Endothelial cell of umbilical vein (primary cell): Measurements from ENCODE around the gene LSR. TPM values are rescaled to one million over a fixed set of nuclear protein-coding genes. Genes with fewer than 3 reads are reported as not detected.

Experiments
- BruUV-seq: library from RNA; stranded (reverse); fragments of 400-500 nt; replicated peaks from 2 replicates; lab custom pipeline; 2021; lab: Mats Ljungman, UMichigan
- CTCF ChIA-PET: fragments of 300-600, 350-600 bp; sonication (Branson Sonifier 250); formaldehyde crosslinking; loops from one replicate; lab custom pipeline; 2021; ENCODE audit warnings: antibody characterized with exemption, inconsistent platforms; lab: Charles Lee
- POLR2A ChIA-PET: fragments of 300-600, 350-600 bp; sonication (Branson Sonifier 250); formaldehyde crosslinking; loops from one replicate; lab custom pipeline; 2021; ENCODE audit warnings: antibody characterized with exemption, inconsistent platforms; lab: Charles Lee
- DNase-seq: peaks from one replicate; pipeline ENCODE4 v3.0.0-alpha.2; 2011; ENCODE audit warnings: low read depth, low spot score
- FAIRE-seq: peaks from 2 replicates; lab custom pipeline; 2011; peaks lifted over from hg19 to GRCh38; lab: Jason Lieb, UNC
- H2AFZ ChIP-seq: 2 replicates; pipeline ENCODE4 v1.6.0; 2012; ENCODE audit warnings: low read depth, low read length, control low read depth, inconsistent platforms
- H3K27ac ChIP-seq: 2 replicates; pipeline ENCODE4 v1.5.1; 2011; ENCODE audit warnings: low read depth, mild to moderate bottlenecking, control low read depth, low read length, moderate library complexity; ENCODE audit not compliant: insufficient read depth
- H3K27me3 ChIP-seq, 2 experiments: 2 replicates each; pipeline versions ENCODE4 v1.6.0 to v1.6.1; 2011; ENCODE audit warnings: low read length in 2 of 2, mixed read lengths in 1 of 2; ENCODE audit not compliant: control insufficient read depth in 2 of 2, insufficient read depth in 2 of 2
- H3K36me3 ChIP-seq, 2 experiments: 2 replicates in 1 of 2; 3 replicates in 1 of 2; pipeline ENCODE4 v1.5.1; 2011; ENCODE audit warnings: low read length in 2 of 2, mild to moderate bottlenecking in 1 of 2, moderate library complexity in 1 of 2; ENCODE audit not compliant: control insufficient read depth in 2 of 2, insufficient read depth in 2 of 2; ENCODE audit errors: extremely low read depth in 1 of 2
- H3K4me1 ChIP-seq: 3 replicates; pipeline ENCODE4 v1.5.1; 2011; ENCODE audit warnings: mild to moderate bottlenecking, low read length; ENCODE audit not compliant: control insufficient read depth, insufficient read depth; ENCODE audit errors: extremely low read depth
- H3K4me2 ChIP-seq: 2 replicates; pipeline ENCODE4 v1.6.1; 2011; ENCODE audit warnings: low read length, control low read depth, mixed read lengths; ENCODE audit not compliant: insufficient read depth
- H3K4me3 ChIP-seq, 3 experiments: fragments of 200-600 bp in 1 of 3; sonication (generic), shearing (Covaris generic) in 1 of 3; replicated peaks in 1 of 3; 2 replicates each; pipeline ENCODE4 v1.5.1; 2011 to 2016; ENCODE audit warnings: control low read depth in 3 of 3, low read length in 3 of 3, mild to moderate bottlenecking in 2 of 3, inconsistent platforms in 1 of 3, low read depth in 1 of 3, moderate library complexity in 1 of 3; ENCODE audit not compliant: insufficient read depth in 1 of 3
- H3K79me2 ChIP-seq: 2 replicates; pipeline ENCODE4 v1.6.0; 2012; ENCODE audit warnings: low read length, inconsistent platforms; ENCODE audit not compliant: control insufficient read depth, insufficient read depth
- H3K9ac ChIP-seq: replicated peaks from 2 replicates; pipeline ENCODE3; 2011; ENCODE audit warnings: low read length, control low read depth; ENCODE audit not compliant: insufficient read depth; ENCODE audit errors: extremely low read depth
- H3K9me1 ChIP-seq: replicated peaks from 3 replicates; pipeline ENCODE4 v1.6.0; 2011; ENCODE audit warnings: mild to moderate bottlenecking, low read length; ENCODE audit not compliant: control insufficient read depth, insufficient read depth; ENCODE audit errors: extremely low read depth
- H3K9me3 ChIP-seq: replicated peaks from 2 replicates; pipeline ENCODE4 v1.5.1; 2012; ENCODE audit warnings: low read length, inconsistent platforms; ENCODE audit not compliant: control insufficient read depth, insufficient read depth
- H4K20me1 ChIP-seq: replicated peaks from 2 replicates; pipeline ENCODE3; 2011; ENCODE audit warnings: mild to moderate bottlenecking, low read length; ENCODE audit not compliant: control insufficient read depth, insufficient read depth; ENCODE audit errors: extremely low read depth
- CTCF ChIP-seq, 2 donors: IDR thresholded peaks; 1 replicate in 1 of 2; 2 replicates in 1 of 2; pipeline ENCODE4 v1.5.1; 2011; ENCODE audit warnings: low read length in 2 of 2, mild to moderate bottlenecking in 2 of 2, moderate library complexity in 2 of 2, control low read depth in 1 of 2, inconsistent platforms in 1 of 2, low read depth in 1 of 2; ENCODE audit not compliant: insufficient read depth in 1 of 2; ENCODE audit errors: extremely low read depth in 1 of 2
- EZH2 ChIP-seq: IDR thresholded peaks from 2 replicates; pipeline ENCODE4 v1.6.1; 2012; ENCODE audit warnings: borderline replicate concordance, low read depth, mild to moderate bottlenecking, moderate library complexity, low read length, inconsistent platforms; ENCODE audit not compliant: severe bottlenecking
- FOS ChIP-seq: IDR thresholded peaks from 2 replicates; pipeline ENCODE4 v1.6.1; 2011; ENCODE audit warnings: mild to moderate bottlenecking, low read length, moderate library complexity, borderline replicate concordance; ENCODE audit not compliant: insufficient read depth
- GATA2 ChIP-seq: IDR thresholded peaks from 2 replicates; pipeline ENCODE4 v1.7.0; 2011; ENCODE audit warnings: low read depth, mild to moderate bottlenecking, moderate library complexity, mixed read lengths, low read length; ENCODE audit not compliant: insufficient read length, insufficient read depth
- JUN ChIP-seq: IDR thresholded peaks from 2 replicates; pipeline ENCODE4 v1.6.1; 2011; ENCODE audit warnings: borderline replicate concordance, low read depth; ENCODE audit not compliant: insufficient read length, insufficient read depth
- MAX ChIP-seq: IDR thresholded peaks from 2 replicates; pipeline ENCODE4 v1.6.1; 2011; ENCODE audit not compliant: insufficient read depth, insufficient read length
- MYC ChIP-seq: IDR thresholded peaks from one replicate; pipeline ENCODE4 v1.6.1; 2011; ENCODE audit warnings: mild to moderate bottlenecking, low read depth, low read length
- POLR2A ChIP-seq: IDR thresholded peaks from 2 replicates; pipeline ENCODE4 v1.6.1; 2012; ENCODE audit warnings: low read depth, mild to moderate bottlenecking, control low read depth, low read length
- POLR2AphosphoS5 ChIP-seq: IDR thresholded peaks from 2 replicates; pipeline ENCODE4 v1.6.1; 2012; ENCODE audit warnings: low read depth, mild to moderate bottlenecking, control low read depth, low read length, moderate library complexity; ENCODE audit not compliant: insufficient read depth
- dilution Hi-C: fragments of 300-500 bp; cut with MboI; formaldehyde crosslinking; loops from one replicate; pipeline ENCODE4 v1.15.0; 2019; ENCODE audit warnings: low sequenced_read_pairs; ENCODE audit not compliant: extremely low pct_ligation_motif_present
- intact Hi-C: fragments of 100-400 bp; cut with micrococcal nuclease; formaldehyde crosslinking; loops from one replicate; pipeline ENCODE4 v1.10.0; 2022
- polyA plus RNA-seq, 4 experiments: library from polyadenylated mRNA; depleted of rRNA in 3 of 4; stranded (reverse) in 3 of 4; unstranded in 1 of 4; fragments of >200 nt; gene quantifications; 2 replicates each; pipeline versions ENCODE4 v1.2.1 to v1.2.3, GENCODE V29; 2011 to 2012; ENCODE audit warnings: missing spikeins in 1 of 4
- total RNA-seq: library from RNA; stranded (reverse); gene quantifications from 2 replicates; pipeline ENCODE4 v1.2.3, GENCODE V29; 2021

Gene LSR
- total and polyA plus RNA-seq, 2 donors (not counting 3 experiments of a cell fraction or from before 2014, with no cell fraction given): 0.76 to 1.0 TPM

DNA sequence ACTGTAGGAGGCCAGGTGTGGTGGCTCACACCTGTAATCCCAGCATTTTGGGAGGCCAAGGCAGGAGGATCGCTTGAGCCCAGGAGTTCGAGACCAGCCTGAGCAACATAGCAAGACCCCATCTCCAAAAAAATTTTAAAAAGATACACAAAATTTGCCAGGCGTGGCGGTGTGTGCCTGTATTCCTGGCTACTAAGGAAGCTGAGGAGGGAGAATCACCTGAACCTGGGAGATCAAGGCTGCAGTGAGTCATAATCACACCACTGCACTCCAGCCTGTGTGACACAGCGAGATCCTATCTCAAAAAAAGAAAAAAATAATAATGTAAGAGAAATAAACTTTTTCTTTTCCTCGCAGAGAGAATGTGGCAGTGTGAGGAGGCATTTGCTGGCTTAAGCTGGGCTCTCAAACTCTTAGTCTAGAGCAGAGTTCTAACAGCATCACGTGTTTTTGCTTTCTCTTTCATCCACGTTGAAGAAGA, 41.4 kb upstream of the LSR start:
- Histone ChIP-seq H4K20me1 (no peaks in the 10 kb centered on the region), H2AFZ (no peak overlapping the region), H3K4me2 (no peak overlapping the region), H3K9me1 (no peaks in the 10 kb centered on the region), H3K36me3 (no peaks in the 10 kb centered on the region), H3K27ac (no peak overlapping the region), H3K27me3 (peaks cover 0 to 2% of the 10 kb centered on the region in 2 experiments), H3K4me1 (peaks cover 6% of the 10 kb centered on the region), H3K4me3 (no peak overlapping the region), H3K9ac (no peak overlapping the region), H3K79me2 (no peaks in the 10 kb centered on the region), H3K9me3 (no peaks in the 10 kb centered on the region)
- FAIRE-seq (no peak), DNase-seq (no peak)
- no TSS peak for BruUV-seq
- ChIA-PET POLR2A (no interaction called here), CTCF (no interaction called here)
- TF ChIP-seq CTCF (IDR thresholded peaks at IDR 0.05; ENCODE audit: extremely low read depth in 1 of 2, insufficient read depth in 1 of 2, low read depth in 1 of 2, low read length in 2 of 2) (no peak), MAX (no peak), GATA2 (no peak), POLR2AphosphoS5 (no peak), MYC (no peak), EZH2 (no peak), JUN (no peak), FOS (no peak), POLR2A (no peak)
- intact Hi-C loops (no loop called here), dilution Hi-C loops (no loop called here)
